GM19452 (cell line): ENCODE results near the gene ACACB.
"Not testable (repeated sequence)": the region's sequence is repeated elsewhere in the genome, so short reads cannot be mapped to it uniquely, and the experiment has no call there.

Source experiments
- ATAC-seq: cut with Tn5 transposase; IDR thresholded peaks from one replicate; pipeline ENCODE4 v1.9.1; 2021; ENCODE audit not compliant: unreplicated experiment

Gene ACACB

GRCh38 chr12:109170324-109170723 is 53.9 kb downstream of the ACACB start:
- no peak for ATAC-seq

GRCh38 chr12:109172787-109173186 is 56.4 kb downstream of the ACACB start:
- not testable (repeated sequence) for ATAC-seq

- ATAC-seq = no peak
Measured at GRCh38 chr12:109173443-109174240, 57.3 kb downstream of the ACACB start.

- ATAC-seq = no peak
Measured at GRCh38 chr12:109174468-109174867, 58.1 kb downstream of the ACACB start.

GRCh38 chr12:109178532-109178931 is 62.1 kb downstream of the ACACB start:
- no peak for ATAC-seq

- ATAC-seq = no peak
Measured at GRCh38 chr12:109179927-109180326, 63.5 kb downstream of the ACACB start.

GRCh38 chr12:109182041-109182839 is 65.9 kb downstream of the ACACB start:
- ATAC-seq = no peak

- ATAC-seq = no peak
Measured at GRCh38 chr12:109185441-109185840, 69.1 kb downstream of the ACACB start.

GRCh38 chr12:109186993-109187653 is 70.7 kb downstream of the ACACB start:
- ATAC-seq = no peak

- ATAC-seq = no peak
Measured at GRCh38 chr12:109188108-109188712, 71.8 kb downstream of the ACACB start.

GRCh38 chr12:109189291-109189690 is 72.9 kb downstream of the ACACB start:
- ATAC-seq = no peak

GRCh38 chr12:109191621-109192250 is 75.3 kb downstream of the ACACB start:
- no peak for ATAC-seq

GRCh38 chr12:109192358-109192757 is 76.0 kb downstream of the ACACB start:
- ATAC-seq = no peak

GRCh38 chr12:109193896-109194295 is 77.5 kb downstream of the ACACB start:
- ATAC-seq = no peak

GRCh38 chr12:109196332-109196731 is 79.9 kb downstream of the ACACB start:
- ATAC-seq = no peak

- no peak for ATAC-seq
Measured at GRCh38 chr12:109197327-109197726, 80.9 kb downstream of the ACACB start.

- no peak for ATAC-seq
Measured at GRCh38 chr12:109199324-109199723, 82.9 kb downstream of the ACACB start.

GRCh38 chr12:109200825-109201495 is 84.6 kb downstream of the ACACB start:
- ATAC-seq = no peak

- no peak for ATAC-seq
Measured at GRCh38 chr12:109201496-109201885, 85.1 kb downstream of the ACACB start.

GRCh38 chr12:109202770-109203169 is 86.4 kb downstream of the ACACB start:
- no peak for ATAC-seq
